NCI-H1417 (cell line): ENCODE results near the gene GPS2.

Experiments
- DNase-seq, 3 experiments: peaks; one replicate each; lab custom pipeline; 2025; lab: John Stamatoyannopoulos, UW

The GPS2 gene, protein sequence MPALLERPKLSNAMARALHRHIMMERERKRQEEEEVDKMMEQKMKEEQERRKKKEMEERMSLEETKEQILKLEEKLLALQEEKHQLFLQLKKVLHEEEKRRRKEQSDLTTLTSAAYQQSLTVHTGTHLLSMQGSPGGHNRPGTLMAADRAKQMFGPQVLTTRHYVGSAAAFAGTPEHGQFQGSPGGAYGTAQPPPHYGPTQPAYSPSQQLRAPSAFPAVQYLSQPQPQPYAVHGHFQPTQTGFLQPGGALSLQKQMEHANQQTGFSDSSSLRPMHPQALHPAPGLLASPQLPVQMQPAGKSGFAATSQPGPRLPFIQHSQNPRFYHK

DNA sequence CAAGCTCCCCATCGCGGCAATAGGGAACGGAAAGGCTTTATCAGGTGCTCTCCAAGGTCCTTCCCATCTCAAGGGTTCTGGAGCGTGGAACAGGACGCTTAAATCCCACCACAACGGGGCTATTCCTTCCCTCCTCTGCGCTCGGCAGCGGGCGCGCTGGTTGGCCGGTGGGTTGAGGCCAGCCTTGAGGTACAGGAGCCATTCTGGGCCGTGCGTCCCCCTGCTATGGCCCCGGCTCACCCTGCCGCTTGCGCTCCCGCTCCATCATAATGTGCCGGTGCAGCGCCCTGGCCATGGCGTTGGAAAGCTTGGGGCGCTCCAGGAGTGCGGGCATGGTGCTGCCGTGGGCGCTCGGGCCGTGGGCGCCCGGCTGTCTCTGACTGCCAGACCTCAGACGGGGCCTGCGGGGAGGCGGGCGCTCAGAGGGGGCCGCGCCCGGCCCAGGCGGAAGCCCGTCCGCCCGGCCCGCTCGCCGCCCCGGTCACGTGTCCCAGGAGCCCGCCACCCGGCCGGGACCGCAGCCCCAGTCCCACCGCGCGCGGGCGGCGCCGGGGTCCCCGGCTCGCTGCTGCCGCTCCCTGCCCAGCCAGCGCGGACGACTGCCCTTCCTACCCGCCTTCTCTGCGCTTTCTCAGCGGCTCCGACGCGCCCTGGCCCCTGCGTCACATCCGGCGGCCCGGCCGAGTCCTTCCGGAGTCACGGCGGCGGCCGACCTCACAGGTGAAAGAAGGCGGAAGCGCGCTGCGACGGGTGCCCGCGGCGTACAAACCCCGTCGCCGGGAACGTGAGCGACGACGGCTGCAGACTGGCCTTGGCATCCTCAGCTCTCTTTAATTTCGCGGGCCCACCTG lies at the start of gene GPS2:
Gene GPS2, minus strand, starts transcription at position 642 of the 851 bp plus-strand sequence. Its CDS starts 308 bp downstream, at position 334.
- DNase-seq: peak; percentile 71 to 87 (median 82)

DNA sequence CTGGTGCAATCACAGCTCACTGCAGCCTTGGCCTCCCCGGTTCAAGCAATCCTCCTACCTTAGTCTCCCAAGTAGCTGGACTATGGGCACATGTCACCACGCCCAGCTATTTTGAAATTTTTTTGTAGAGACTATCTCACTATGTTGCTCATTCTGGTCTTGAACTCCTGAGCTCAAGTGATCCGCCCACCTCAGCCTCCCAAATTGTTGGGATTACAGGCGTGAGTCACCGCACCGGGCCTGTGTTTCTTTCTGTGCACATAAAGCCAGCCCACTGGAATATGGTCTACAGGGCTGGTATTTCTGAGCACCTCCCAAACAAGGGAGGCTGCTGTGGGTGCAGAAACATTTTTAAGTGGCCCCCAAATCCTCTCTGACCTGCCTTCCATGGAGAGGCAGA lies 48.2 kb upstream of the GPS2 start:
- DNase-seq: no peak

DNA sequence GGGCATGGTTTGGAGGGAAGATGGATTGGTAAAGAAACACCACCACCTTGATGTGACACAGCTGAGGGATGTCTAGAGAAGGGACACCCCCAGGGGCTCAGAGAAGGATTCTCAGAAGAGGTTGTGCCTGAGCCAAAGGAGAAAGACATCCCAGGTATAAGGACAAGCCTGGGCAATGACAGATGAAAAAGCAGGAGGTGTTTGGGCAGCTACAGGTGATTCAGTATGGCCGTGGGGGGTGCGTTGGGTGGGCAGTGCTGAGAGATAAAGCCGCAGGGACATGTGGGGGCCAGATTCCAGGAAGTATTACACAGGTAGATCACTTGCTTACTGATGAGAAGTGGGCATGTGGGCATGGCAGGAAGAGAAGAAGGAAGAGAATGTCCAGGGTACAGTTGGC lies 46.7 kb upstream of the GPS2 start:
- no peak for DNase-seq

DNA sequence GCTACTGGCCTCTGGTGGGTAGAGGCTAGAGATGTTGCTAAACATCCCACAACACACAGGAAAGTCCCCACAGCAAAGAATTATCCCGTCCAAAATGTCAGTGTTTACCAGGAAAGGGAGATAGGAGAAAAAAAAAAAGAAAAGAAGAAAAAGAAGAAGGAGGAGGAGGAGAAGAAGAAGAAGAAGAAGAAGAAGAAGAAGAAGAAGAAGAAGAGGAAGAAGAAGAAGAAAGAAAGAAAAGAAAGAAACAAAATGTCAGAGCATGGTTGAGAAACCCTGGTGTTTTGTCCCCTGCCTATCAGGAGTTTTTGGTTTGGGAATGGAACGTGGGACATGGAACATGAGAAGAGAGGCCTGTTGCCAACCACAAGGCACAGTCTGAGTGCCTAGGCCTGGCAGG lies 42.2 kb upstream of the GPS2 start:
- no peak for DNase-seq

DNA sequence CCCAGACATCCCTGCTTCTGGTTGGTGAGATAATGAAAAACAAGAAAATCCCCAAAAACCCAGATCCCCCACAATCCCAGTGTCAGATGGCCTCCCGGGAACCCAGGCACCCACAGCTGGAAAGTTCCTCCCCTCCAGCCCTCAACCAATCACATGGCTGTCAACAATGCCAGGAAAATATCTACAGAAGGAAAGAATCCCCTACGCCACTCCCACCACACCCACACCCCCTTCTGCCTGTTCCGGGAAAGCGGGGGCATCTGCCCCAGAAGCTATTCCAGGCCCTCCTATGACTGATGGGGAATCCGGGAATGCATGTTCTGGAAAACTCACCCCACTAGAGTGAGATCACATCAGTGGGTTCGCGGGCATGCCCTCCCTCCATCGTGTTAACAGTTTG lies 41.6 kb upstream of the GPS2 start:
- no peak for DNase-seq

DNA sequence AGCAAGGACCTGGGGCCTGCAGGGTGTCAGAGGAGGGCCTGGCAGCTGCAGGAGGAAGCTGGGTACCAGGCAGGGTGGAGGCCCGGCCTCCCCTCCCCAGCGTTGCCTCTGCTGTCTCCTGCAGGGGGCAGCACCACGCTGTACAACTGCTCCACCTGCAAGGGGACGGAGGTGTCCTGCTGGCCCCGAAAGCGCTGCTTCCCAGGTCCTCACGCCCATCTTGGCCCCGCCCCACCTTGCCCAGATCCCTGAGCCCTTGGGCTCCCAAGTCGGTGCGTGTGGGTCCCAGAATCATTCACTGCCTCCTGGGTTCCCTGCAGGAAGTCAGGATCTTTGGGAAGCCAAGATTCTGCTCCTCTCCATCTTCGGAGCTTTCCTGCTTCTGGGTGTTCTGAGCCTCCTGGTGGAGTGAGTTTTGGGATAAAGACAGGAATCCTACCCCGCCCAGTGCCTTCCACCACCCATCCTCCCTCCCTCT lies 41.0 kb upstream of the GPS2 start:
- DNase-seq: peak; percentile 38 to 65 (median 51)

DNA sequence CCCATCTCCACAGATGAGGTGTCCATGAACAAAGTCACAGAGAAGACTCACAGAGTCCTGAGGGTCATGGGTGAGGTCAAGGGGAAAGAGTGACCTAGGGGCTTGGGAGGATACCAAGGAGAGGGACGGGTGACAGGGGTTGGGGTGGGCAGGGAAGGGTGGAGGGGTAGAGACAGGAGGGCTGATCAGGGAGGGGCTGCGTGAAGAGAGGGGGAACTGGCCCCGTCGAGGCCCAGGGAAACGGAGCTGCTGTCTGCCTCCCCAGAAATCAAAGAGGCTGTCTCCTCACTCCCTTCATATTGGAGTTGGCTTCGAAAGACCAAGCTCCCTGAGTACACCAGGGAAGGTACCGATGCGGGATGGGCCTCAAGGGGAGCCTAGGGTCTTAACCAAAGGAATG lies 40.4 kb upstream of the GPS2 start:
- DNase-seq: no peak

DNA sequence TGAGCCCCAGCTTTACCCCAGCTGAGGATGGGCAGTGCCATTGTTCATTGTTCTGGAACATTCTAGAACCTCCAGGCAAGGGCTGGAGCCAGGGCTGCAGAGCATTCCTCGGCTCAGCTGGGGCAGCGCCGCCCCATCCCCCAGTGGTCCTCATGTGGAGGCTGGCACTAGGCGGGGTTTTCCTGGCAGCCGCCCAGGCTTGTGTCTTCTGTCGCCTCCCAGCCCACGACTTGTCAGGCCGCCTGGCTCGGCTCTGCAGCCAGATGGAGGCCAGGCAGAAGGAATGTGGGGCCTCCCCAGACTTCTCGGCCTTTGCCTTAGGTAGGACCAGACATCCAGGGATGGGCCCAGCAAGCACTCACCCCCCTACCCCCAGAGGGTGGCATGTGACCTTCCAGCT lies 39.9 kb upstream of the GPS2 start, which contains the start of gene TMEM95:
Gene TMEM95, plus strand, starts transcription at position 104 of the 400 bp plus-strand sequence. Its CDS starts 49 bp downstream, at position 153.
- DNase-seq: peak in 1 of 3 experiments; percentile 2

DNA sequence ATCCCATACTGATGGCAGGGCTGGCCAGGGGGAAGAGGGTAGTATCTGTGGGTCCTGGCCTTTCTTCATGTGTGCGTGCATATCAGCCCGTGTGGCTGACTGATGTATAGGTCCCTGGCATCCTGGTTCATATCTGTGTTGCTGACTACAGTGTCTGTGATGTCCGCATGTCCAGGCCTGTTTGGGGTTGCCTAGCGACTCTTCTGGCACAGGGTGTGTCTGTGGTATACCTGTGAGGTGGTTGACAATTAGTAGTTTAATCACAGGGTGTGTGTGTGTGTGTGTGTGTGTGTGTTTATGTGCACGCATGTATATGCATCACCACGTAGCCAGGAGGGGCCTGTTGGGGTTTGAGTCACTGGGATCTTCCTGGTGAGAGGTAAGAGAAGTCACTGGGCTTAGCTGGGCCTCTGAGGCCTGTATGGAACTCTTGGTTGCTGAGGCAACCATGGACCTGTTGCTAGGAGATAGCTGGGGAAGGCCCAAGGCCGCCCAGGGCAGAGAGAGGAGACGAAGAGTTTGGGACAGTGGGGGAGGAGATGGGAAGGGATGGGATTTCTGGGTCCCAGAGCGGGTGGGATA lies 39.2 kb upstream of the GPS2 start:
- DNase-seq: peak in 2 of 3 experiments; percentile 39 to 64

DNA sequence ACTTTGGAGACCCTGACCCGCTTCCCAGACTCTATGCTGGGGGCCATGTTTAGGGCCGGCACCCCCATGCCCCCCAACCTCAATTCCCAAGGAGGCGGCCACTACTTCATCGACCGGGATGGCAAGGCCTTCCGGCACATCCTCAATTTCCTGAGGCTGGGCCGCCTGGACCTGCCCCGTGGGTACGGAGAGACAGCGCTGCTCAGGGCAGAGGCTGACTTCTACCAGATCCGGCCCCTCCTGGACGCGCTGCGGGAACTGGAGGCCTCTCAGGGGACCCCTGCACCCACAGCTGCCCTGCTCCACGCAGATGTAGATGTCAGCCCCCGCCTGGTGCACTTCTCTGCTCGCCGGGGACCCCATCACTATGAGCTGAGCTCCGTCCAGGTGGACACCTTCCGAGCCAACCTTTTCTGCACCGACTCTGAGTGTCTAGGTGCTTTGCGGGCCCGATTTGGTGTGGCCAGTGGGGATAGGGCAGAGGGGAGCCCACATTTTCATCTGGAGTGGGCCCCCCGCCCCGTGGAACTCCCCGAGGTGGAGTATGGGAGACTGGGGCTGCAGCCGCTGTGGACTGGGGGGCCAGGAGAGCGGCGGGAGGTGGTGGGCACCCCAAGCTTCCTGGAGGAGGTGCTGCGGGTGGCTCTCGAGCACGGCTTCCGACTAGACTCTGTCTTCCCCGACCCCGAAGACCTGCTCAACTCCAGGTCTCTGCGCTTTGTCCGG lies 37.9 kb upstream of the GPS2 start:
- DNase-seq: no peak

DNA sequence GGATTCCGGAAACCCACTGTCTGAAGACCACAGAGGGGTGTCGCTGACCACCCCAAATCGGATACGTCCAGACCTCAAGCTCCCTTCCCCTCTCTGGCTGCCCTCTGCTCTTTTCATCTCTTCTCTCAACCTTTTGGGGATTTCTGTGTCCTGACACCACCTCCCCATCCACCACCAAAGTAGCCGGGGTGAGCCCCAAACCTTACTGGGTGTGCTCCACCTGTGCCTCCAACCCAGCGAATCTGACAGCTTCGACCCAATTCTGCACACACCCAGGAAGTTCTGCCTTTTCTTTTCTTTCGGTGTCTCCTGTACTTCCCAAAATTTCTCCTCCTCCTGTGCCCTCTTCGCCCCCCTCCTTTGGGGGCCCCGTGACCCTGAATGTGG lies 37.3 kb upstream of the GPS2 start:
- DNase-seq: no peak

DNA sequence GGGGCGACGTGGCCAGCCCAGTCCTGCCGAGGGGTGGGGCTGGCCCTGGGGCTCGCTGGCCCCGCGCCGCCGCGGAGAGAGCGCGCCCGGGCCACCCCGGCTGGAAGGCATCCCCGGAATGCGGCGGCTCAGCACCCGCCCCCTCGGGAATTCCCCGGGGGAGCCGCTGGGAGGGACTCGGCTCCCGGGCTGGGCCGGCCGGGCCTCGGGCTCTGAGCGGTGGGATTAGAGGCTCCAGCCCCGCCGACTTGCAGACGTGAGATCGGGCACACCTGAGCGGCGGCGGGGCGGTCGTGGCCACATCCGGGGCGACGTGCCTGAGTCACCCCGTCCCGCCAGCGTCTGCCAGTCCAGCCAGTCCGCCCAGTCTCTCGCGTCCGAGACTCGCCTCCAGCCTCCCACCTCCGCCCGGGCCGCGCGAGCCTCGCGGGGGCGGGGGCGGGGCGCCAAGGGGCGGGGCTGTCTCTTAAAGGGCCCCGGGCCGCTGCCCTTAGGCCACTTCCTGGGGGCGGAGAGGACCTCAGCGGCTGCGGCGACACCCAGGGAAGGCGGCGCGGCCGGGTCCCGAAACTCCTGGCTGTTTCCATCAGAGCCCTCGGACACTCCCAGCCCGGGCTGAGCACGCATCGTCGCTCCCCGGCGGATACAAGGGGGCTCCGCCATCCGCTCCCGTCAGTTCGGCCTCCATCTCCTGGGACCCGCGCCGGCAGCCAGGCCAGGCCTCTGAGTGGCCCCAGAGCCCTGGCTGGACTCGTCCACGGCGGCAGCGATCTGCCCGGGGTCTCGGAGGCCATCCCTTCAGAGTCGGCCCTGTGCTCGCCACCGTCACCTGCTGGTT lies 36.7 kb upstream of the GPS2 start, which contains the start of gene KCTD11:
Gene KCTD11, plus strand, starts transcription at position 498 of the 838 bp plus-strand sequence.
- DNase-seq: peak; percentile 33 to 71 (median 57)

DNA sequence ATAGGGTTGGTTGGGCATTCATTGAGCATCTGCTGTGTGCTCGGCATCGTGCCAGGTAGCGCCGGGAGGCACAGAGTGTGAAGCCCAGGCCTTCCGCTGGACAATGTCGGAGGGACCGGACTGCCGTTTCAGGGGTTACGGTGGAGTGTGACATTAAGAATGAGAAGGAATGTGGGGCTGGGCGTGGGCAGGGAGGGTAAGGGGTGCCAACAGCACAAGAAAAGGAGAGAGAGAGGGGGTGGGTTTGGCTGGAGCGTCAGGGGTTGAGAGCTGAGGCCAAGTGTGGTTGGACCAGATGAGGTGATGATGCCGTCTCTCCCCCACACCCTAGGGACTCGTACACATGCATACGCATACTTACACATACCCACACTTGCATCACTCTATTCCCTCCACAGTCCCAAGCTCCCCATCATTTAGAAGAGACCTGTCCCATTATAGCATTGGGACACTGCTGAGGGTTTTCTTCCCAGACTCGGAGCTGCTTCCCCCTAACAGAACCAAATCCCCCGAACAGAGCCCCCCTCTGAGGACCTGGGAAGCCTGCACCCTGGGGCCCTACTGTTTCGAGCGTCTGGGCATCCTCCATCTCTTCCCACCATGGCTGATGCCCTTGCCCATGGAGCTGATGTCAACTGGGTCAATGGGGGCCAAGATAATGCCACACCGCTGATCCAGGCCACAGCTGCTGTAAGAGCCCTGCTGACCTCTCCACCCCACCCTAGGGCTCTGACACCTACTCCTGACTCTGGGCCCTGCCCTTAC lies 33.5 kb upstream of the GPS2 start:
- no peak for DNase-seq

DNA sequence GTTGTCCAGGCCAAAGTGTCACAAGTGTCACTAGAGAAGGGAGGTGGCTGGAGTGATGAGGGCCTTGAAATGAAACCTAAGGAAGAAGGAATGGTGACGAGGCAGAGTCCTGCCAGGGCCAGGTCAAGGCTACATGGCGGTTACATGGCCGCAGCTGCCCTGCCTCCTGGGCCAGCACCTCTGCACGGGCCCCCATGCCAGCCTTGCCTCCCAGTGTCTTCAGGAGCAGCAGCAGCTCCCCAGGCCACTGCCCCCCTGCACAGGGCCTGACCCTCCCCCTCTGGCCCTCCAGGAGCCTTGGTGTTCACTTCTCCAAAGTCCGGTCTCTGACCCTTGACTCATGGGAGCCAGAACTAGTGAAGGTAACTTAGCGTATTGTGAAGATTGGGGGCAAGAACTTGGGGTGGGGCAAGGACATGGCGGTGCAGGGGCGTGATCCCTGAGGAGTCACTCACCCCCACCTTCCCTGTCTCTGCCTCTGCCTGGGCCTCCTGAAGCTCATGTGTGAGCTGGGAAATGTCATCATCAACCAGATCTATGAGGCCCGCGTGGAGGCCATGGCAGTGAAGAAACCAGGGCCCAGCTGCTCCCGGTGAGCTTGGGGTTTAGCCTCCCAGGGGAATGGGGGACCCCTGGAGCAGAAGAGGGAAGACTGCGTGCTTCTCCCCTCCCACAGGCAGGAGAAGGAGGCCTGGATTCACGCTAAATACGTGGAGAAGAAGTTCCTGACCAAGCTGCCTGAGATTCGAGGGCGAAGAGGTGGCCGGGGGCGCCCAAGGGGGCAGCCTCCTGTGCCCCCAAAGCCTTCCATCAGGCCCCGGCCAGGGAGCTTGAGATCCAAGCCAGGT lies 32.7 kb upstream of the GPS2 start:
- DNase-seq: no peak

DNA sequence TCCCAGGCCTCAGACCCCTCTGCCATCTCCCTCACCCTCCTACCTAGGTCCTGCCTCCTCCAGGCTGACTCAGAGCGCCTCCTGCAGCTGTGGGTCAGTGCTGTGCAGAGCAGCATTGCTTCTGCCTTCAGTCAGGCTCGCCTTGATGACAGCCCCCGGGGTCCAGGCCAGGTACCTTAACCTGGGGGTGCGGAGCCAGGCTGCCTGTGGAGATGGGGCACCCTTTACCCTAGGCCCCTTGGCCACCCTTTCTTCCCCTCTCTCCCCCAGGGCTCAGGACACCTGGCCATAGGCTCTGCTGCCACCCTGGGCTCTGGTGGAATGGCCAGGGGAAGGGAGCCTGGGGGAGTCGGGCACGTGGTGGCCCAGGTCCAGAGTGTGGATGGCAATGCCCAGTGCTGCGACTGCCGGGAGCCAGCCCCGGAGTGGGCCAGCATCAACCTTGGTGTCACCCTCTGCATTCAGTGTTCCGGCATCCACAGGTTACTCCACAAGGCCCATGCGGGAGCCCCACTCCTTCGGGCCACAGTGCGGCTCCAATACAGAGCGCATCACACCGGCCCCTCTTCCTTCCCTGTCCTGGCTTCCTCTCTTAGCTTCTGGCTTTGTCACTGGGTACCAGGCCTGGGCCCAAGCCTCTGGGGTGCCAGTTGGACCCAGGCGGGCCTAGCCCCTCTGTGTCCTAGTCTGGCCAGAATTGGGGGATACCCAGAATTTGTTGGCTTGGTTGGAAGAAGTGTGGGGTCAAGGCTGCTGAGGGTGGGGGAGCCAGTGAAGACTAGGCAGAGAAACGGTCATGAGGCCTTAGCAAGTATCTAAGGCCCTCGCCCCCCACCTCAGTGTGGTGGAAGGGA lies 31.8 kb upstream of the GPS2 start:
- no peak for DNase-seq

DNA sequence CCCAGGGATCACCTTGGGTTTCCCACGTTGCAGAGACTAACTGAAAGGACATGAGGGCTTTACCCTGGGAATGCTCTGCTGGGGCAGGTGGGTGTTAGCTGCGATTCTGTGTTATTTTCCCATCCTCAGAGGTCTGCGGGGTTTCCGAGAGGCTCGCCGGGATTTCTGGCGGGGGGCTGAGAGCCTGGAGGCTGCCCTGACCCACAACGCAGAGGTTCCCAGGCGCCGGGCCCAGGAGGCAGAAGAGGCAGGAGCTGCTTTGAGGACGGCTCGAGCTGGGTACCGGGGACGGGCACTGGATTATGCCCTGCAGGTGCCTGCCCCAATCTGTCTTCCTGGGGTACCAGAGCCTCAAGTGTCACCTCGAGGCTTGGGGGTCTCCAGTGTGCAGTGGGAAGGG lies 28.1 kb upstream of the GPS2 start:
- DNase-seq: no peak

DNA sequence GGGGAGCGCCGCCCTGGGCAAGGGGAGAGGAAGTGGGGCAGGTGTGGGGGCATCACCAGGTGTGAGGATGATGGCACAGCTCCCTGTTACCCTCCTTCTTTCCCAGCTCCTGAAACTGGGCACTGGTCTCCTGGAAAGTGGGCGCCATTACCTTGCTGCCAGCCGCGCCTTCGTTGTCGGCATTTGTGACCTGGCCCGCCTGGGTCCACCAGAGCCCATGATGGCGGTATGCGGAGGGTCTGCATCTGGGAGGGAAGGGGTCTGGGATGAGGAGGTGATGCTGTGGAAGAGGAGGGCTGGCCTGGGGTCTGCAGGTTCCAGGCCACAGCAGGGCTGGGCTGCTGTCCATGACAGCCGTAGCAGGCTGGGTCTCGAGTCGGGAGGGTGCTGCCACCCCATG lies 26.7 kb upstream of the GPS2 start:
- DNase-seq: no peak

DNA sequence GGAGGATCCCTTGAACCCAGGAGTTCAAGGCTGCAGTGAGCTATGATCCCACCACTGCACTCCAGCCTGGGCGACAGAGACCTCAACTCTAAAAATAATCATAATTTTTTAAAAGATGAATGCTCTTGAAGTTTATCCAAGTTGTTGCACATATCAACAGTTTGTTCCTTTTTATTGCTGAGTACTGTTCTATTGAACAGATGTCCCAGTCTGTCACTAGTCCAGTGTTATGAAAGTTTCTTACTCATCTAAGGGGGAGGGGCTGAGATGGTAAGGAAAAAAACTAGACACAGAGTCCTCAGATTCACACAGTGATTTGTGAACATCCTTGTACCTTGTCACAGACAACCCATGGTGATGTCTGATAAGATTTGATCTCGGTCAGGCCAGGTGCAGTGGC lies 25.0 kb upstream of the GPS2 start:
- DNase-seq: no peak
